Measurements from ENCODE around the gene WWOX. TPM values are rescaled to one million over a fixed set of nuclear protein-coding genes. Genes with fewer than 3 reads are reported as not detected.

The WWOX gene
- total RNA-seq, 1 experiment from 2014 or later, result 79.9 TPM

- Histone ChIP-seq H3K4me1 (ENCODE audit: insufficient read depth, low read length, poor library complexity, severe bottlenecking) (no peaks in the 10 kb centered on the region), H3K4me3 (ENCODE audit: low read depth, low read length, poor library complexity, severe bottlenecking) (no peak overlapping the region), H3K9me3 (ENCODE audit: low read depth, low read length, poor library complexity, severe bottlenecking) (no peaks in the 10 kb centered on the region), H3K27me3 (replicated peaks; ENCODE audit: insufficient read depth, low read depth, low read length, poor library complexity) (no peaks in the 10 kb centered on the region), H3K27ac (ENCODE audit: low read depth, low read length, poor library complexity, severe bottlenecking) (no peak overlapping the region), H3K36me3 (ENCODE audit: insufficient read depth, low read length, poor library complexity, severe bottlenecking) (no peaks in the 10 kb centered on the region)
- no peak for DNase-seq (ENCODE audit: low spot score)
- no TSS peak for BruUV-seq (replicated peaks)
- CTCF ChIA-PET, result no interaction called here
- intact Hi-C loops (cut with micrococcal nuclease; ENCODE audit: unreplicated experiment), result no loop called here
- TF ChIP-seq EZH2 (IDR thresholded peaks at IDR 0.05; ENCODE audit: borderline replicate concordance, low read depth, low read length, poor library complexity, severe bottlenecking), result no peak
- TF ChIP-seq CTCF (conservative IDR thresholded peaks at IDR 0.05; ENCODE audit: low read depth, low read length), result no peak
- POLR2A ChIA-PET (ENCODE audit: low non-redundant PET), result no interaction called here
These were observed 993.4 kb downstream of the WWOX start for GRCh38 chr16:79092846-79093245.

- TF ChIP-seq CTCF (conservative IDR thresholded peaks at IDR 0.05; ENCODE audit: low read depth, low read length), result no peak
- no peak for TF ChIP-seq EZH2 (IDR thresholded peaks at IDR 0.05; ENCODE audit: borderline replicate concordance, low read depth, low read length, poor library complexity, severe bottlenecking)
- ChIA-PET CTCF (no interaction called here), POLR2A (ENCODE audit: low non-redundant PET) (no interaction called here)
- no TSS peak for BruUV-seq (replicated peaks)
- intact Hi-C loops (cut with micrococcal nuclease; ENCODE audit: unreplicated experiment), result no loop called here
- Histone ChIP-seq H3K4me3 (ENCODE audit: low read depth, low read length, poor library complexity, severe bottlenecking) (no peak overlapping the region), H3K4me1 (ENCODE audit: insufficient read depth, low read length, poor library complexity, severe bottlenecking) (no peaks in the 10 kb centered on the region), H3K27me3 (replicated peaks; ENCODE audit: insufficient read depth, low read depth, low read length, poor library complexity) (no peaks in the 10 kb centered on the region), H3K9me3 (ENCODE audit: low read depth, low read length, poor library complexity, severe bottlenecking) (no peaks in the 10 kb centered on the region), H3K27ac (ENCODE audit: low read depth, low read length, poor library complexity, severe bottlenecking) (no peak overlapping the region), H3K36me3 (ENCODE audit: insufficient read depth, low read length, poor library complexity, severe bottlenecking) (no peaks in the 10 kb centered on the region)
- no peak for DNase-seq (ENCODE audit: low spot score)
These were observed 994.1 kb downstream of the WWOX start for GRCh38 chr16:79093554-79093967.

GRCh38 chr16:79096246-79096645 is 996.8 kb downstream of the WWOX start:
- BruUV-seq (replicated peaks), result no TSS peak
- Histone ChIP-seq H3K4me1 (ENCODE audit: insufficient read depth, low read length, poor library complexity, severe bottlenecking) (no peaks in the 10 kb centered on the region), H3K27ac (ENCODE audit: low read depth, low read length, poor library complexity, severe bottlenecking) (no peak overlapping the region), H3K27me3 (replicated peaks; ENCODE audit: insufficient read depth, low read depth, low read length, poor library complexity) (no peaks in the 10 kb centered on the region), H3K9me3 (ENCODE audit: low read depth, low read length, poor library complexity, severe bottlenecking) (no peaks in the 10 kb centered on the region), H3K4me3 (ENCODE audit: low read depth, low read length, poor library complexity, severe bottlenecking) (no peak overlapping the region), H3K36me3 (ENCODE audit: insufficient read depth, low read length, poor library complexity, severe bottlenecking) (no peaks in the 10 kb centered on the region)
- POLR2A ChIA-PET (ENCODE audit: low non-redundant PET), result no interaction called here
- CTCF ChIA-PET, result no interaction called here
- no peak for TF ChIP-seq CTCF (conservative IDR thresholded peaks at IDR 0.05; ENCODE audit: low read depth, low read length)
- no peak for TF ChIP-seq EZH2 (IDR thresholded peaks at IDR 0.05; ENCODE audit: borderline replicate concordance, low read depth, low read length, poor library complexity, severe bottlenecking)
- DNase-seq (ENCODE audit: low spot score), result no peak
- intact Hi-C loops (cut with micrococcal nuclease; ENCODE audit: unreplicated experiment), result no loop called here

Data from A673 (cell line).